GM18520 (cell line): Measurements from ENCODE around the gene C2CD3.

Source experiments
- ATAC-seq: cut with Tn5 transposase; IDR thresholded peaks from one replicate; pipeline ENCODE4 v1.9.1; 2021; ENCODE audit not compliant: unreplicated experiment

Gene C2CD3

GRCh38 chr11:73965764-73966121, 205.1 kb downstream of the C2CD3 start:
- ATAC-seq = no peak

- ATAC-seq = no peak
Measured at GRCh38 chr11:73965076-73965763, 205.6 kb downstream of the C2CD3 start.

- no peak for ATAC-seq
Measured at GRCh38 chr11:73963861-73964260, 206.9 kb downstream of the C2CD3 start.
